ENCODE results near the gene CENPP. TPM values are rescaled to one million over a fixed set of nuclear protein-coding genes. Genes with fewer than 3 reads are reported as not detected.

Gene CENPP
- total RNA-seq, 1 experiment from 2014 or later: 14.3 TPM

DNA sequence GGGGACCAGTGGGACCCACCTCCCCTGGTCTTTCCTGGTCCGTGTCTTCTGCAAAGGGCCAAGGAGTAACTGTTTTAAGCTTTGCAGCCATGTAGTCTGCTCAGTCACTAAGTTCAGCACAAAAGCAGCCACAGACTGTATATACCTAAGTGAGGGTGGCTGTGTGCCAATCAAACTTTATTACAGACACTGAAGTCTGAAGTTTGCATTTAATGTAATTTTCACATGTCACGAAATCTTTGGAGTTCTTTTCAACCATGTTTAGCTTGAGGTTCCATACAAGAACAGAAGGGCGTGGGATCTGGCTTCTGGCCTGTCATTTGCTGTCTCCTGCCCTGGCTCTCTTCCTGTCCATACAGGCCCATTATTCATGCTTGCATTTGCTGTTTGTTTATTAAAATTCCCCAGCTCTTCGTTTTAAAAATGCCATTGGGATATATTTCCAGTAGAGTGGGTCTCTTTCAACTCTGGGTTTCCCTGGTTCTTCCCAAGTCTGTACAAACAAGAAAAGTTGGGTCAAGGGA lies 274.2 kb downstream of the CENPP start:
- peaks cover 10% of the 10 kb centered on the region; the same call in 1 of the 2 replicates for H3K36me3 Mint-ChIP-seq
- H3K27ac Mint-ChIP-seq: no peak overlapping the region; the same call in 1 of the 2 replicates
- H3K4me1 Mint-ChIP-seq: no peaks in the 10 kb centered on the region
- H3K27me3 Mint-ChIP-seq (ENCODE audit: low read depth): no peaks in the 10 kb centered on the region
- TF ChIP-seq MXD4 (CRISPR knock-in tag; IDR thresholded peaks at IDR 0.05; ENCODE audit: borderline replicate concordance) (no peak), NFATC4 (CRISPR knock-in tag; IDR thresholded peaks at IDR 0.05) (no peak), OVOL2 (CRISPR knock-in tag; IDR thresholded peaks at IDR 0.05; ENCODE audit: borderline replicate concordance) (no peak), CBFB (CRISPR knock-in tag; IDR thresholded peaks at IDR 0.05; ENCODE audit: low read depth) (no peak), FOXJ3 (CRISPR knock-in tag; IDR thresholded peaks at IDR 0.05; ENCODE audit: borderline replicate concordance) (no peak)
- TF ChIP-seq, protein P1, sequence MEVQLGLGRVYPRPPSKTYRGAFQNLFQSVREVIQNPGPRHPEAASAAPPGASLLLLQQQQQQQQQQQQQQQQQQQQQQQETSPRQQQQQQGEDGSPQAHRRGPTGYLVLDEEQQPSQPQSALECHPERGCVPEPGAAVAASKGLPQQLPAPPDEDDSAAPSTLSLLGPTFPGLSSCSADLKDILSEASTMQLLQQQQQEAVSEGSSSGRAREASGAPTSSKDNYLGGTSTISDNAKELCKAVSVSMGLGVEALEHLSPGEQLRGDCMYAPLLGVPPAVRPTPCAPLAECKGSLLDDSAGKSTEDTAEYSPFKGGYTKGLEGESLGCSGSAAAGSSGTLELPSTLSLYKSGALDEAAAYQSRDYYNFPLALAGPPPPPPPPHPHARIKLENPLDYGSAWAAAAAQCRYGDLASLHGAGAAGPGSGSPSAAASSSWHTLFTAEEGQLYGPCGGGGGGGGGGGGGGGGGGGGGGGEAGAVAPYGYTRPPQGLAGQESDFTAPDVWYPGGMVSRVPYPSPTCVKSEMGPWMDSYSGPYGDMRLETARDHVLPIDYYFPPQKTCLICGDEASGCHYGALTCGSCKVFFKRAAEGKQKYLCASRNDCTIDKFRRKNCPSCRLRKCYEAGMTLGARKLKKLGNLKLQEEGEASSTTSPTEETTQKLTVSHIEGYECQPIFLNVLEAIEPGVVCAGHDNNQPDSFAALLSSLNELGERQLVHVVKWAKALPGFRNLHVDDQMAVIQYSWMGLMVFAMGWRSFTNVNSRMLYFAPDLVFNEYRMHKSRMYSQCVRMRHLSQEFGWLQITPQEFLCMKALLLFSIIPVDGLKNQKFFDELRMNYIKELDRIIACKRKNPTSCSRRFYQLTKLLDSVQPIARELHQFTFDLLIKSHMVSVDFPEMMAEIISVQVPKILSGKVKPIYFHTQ (CRISPR knock-in tag; IDR thresholded peaks at IDR 0.05): no peak
- DNase-seq (ENCODE audit: low spot score) (no peak), ATAC-seq (no peak)
- no peak overlapping the region for H3K4me3 Mint-ChIP-seq
- CTCF ChIA-PET: no interaction called here
- POLR2A ChIA-PET: no interaction called here
- peaks cover 14% of the 10 kb centered on the region for H3K9me3 Mint-ChIP-seq

DNA sequence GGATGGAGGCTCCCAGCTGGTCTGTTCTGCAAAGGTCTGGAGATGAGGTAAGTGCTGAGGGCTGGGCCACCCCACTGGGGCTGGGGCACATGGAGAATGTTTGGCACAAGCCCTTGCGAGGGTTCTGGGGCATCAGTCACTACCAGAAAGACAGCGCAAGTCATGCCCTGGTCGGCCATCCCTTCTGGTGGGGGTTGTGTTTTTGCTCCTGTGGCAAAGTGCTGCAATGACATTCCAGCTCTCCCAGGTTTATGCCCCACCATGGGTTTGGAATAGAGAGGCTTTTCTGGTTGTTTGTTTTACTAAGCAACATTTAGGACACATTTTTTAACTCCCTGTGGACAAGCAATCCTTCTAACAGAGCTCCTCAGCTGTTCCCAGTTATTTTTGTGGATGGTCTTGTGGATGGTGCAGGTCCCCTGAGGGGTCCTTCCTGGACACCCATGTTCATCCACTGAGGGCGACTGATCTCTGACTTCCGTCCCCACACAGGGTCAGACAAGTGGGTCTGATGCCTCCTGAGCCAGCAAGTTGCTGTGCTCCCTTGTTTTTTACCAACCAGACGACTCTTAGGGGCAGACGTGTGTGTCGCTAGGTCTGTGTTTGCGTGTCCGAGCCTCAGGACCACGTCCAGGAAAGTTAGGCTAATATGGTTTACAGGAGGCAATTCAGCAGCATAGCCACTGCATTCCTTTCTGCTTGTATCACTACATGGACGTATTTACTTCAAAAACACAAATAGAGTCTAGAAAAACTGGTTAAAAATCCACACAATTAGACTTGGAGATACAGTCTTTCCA lies 274.9 kb downstream of the CENPP start:
- no peaks in the 10 kb centered on the region for H3K27me3 Mint-ChIP-seq (ENCODE audit: low read depth)
- H3K9me3 Mint-ChIP-seq: peaks cover 20% of the 10 kb centered on the region
- no peaks in the 10 kb centered on the region for H3K4me1 Mint-ChIP-seq
- H3K4me3 Mint-ChIP-seq: no peak overlapping the region
- ChIA-PET POLR2A (no interaction called here), CTCF (no interaction called here)
- peak overlapping the region; percentile 4; the same call in 1 of the 2 replicates for H3K27ac Mint-ChIP-seq
- DNase-seq (ENCODE audit: low spot score) (no peak), ATAC-seq (no peak)
- no peak for TF ChIP-seq JAZF1 (CRISPR knock-in tag; IDR thresholded peaks at IDR 0.05)
- TF ChIP-seq, protein P2, sequence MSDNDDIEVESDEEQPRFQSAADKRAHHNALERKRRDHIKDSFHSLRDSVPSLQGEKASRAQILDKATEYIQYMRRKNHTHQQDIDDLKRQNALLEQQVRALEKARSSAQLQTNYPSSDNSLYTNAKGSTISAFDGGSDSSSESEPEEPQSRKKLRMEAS (CRISPR knock-in tag; IDR thresholded peaks at IDR 0.05): no peak
- TF ChIP-seq, protein P3, sequence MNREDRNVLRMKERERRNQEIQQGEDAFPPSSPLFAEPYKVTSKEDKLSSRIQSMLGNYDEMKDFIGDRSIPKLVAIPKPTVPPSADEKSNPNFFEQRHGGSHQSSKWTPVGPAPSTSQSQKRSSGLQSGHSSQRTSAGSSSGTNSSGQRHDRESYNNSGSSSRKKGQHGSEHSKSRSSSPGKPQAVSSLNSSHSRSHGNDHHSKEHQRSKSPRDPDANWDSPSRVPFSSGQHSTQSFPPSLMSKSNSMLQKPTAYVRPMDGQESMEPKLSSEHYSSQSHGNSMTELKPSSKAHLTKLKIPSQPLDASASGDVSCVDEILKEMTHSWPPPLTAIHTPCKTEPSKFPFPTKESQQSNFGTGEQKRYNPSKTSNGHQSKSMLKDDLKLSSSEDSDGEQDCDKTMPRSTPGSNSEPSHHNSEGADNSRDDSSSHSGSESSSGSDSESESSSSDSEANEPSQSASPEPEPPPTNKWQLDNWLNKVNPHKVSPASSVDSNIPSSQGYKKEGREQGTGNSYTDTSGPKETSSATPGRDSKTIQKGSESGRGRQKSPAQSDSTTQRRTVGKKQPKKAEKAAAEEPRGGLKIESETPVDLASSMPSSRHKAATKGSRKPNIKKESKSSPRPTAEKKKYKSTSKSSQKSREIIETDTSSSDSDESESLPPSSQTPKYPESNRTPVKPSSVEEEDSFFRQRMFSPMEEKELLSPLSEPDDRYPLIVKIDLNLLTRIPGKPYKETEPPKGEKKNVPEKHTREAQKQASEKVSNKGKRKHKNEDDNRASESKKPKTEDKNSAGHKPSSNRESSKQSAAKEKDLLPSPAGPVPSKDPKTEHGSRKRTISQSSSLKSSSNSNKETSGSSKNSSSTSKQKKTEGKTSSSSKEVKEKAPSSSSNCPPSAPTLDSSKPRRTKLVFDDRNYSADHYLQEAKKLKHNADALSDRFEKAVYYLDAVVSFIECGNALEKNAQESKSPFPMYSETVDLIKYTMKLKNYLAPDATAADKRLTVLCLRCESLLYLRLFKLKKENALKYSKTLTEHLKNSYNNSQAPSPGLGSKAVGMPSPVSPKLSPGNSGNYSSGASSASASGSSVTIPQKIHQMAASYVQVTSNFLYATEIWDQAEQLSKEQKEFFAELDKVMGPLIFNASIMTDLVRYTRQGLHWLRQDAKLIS (CRISPR knock-in tag; IDR thresholded peaks at IDR 0.05; ENCODE audit: borderline replicate concordance): no peak
- TF ChIP-seq, protein P4, sequence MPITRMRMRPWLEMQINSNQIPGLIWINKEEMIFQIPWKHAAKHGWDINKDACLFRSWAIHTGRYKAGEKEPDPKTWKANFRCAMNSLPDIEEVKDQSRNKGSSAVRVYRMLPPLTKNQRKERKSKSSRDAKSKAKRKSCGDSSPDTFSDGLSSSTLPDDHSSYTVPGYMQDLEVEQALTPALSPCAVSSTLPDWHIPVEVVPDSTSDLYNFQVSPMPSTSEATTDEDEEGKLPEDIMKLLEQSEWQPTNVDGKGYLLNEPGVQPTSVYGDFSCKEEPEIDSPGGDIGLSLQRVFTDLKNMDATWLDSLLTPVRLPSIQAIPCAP (CRISPR knock-in tag; IDR thresholded peaks at IDR 0.05): no peak
- TF ChIP-seq ZNF138 (CRISPR knock-in tag; conservative IDR thresholded peaks at IDR 0.05): no peak
- peaks cover 17% of the 10 kb centered on the region for H3K36me3 Mint-ChIP-seq

DNA sequence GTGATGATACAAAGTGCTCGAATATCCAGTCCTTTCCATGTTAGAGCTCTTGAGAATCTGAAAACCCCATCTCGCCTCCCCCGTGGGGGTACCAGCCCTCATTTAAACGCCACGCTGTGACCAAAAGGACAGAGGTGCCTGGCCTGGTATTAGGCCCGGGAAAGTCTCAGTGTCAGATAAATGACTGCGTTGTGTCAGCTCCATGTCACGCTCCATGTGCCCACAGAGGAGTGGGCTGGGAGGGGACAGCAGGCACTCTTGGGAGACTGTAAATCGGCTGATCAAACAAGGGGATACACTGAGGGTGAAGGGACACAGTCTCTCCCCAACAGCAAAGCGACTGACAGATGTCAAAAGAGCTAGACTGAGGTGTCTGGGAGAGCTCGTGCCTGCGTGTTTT lies 275.7 kb downstream of the CENPP start:
- POLR2A ChIA-PET: no interaction called here
- H3K4me3 Mint-ChIP-seq: no peak overlapping the region
- no peaks in the 10 kb centered on the region for H3K27me3 Mint-ChIP-seq (ENCODE audit: low read depth)
- CTCF ChIA-PET: interaction anchor here (1.2 kb wide), 1 partner anchor 99 kb away, joined by 3 read pairs; no protein-coding TSS in a partner anchor
- peaks cover 21% of the 10 kb centered on the region for H3K9me3 Mint-ChIP-seq
- H3K27ac Mint-ChIP-seq: no peak overlapping the region
- H3K36me3 Mint-ChIP-seq: peaks cover 17% of the 10 kb centered on the region
- ATAC-seq (no peak), DNase-seq (ENCODE audit: low spot score) (no peak)
- no peaks in the 10 kb centered on the region for H3K4me1 Mint-ChIP-seq
- TF ChIP-seq, protein P5, sequence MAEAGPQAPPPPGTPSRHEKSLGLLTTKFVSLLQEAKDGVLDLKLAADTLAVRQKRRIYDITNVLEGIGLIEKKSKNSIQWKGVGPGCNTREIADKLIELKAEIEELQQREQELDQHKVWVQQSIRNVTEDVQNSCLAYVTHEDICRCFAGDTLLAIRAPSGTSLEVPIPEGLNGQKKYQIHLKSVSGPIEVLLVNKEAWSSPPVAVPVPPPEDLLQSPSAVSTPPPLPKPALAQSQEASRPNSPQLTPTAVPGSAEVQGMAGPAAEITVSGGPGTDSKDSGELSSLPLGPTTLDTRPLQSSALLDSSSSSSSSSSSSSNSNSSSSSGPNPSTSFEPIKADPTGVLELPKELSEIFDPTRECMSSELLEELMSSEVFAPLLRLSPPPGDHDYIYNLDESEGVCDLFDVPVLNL (CRISPR knock-in tag; IDR thresholded peaks at IDR 0.05; ENCODE audit: borderline replicate concordance, low read depth): no peak
- TF ChIP-seq ZNF317 (CRISPR knock-in tag; IDR thresholded peaks at IDR 0.05; ENCODE audit: borderline replicate concordance, low read depth): no peak
- TF ChIP-seq, protein P2 (CRISPR knock-in tag; IDR thresholded peaks at IDR 0.05): no peak
- TF ChIP-seq, protein P6, sequence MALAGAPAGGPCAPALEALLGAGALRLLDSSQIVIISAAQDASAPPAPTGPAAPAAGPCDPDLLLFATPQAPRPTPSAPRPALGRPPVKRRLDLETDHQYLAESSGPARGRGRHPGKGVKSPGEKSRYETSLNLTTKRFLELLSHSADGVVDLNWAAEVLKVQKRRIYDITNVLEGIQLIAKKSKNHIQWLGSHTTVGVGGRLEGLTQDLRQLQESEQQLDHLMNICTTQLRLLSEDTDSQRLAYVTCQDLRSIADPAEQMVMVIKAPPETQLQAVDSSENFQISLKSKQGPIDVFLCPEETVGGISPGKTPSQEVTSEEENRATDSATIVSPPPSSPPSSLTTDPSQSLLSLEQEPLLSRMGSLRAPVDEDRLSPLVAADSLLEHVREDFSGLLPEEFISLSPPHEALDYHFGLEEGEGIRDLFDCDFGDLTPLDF (CRISPR knock-in tag; IDR thresholded peaks at IDR 0.05): no peak
- TF ChIP-seq NR1H2 (CRISPR knock-in tag; IDR thresholded peaks at IDR 0.05): no peak
- no peak for TF ChIP-seq IRF2 (CRISPR knock-in tag; IDR thresholded peaks at IDR 0.05; ENCODE audit: borderline replicate concordance, low read depth)
- TF ChIP-seq HMGA2 (CRISPR knock-in tag; IDR thresholded peaks at IDR 0.05): no peak
- TF ChIP-seq MYBL2 (CRISPR knock-in tag; IDR thresholded peaks at IDR 0.05): no peak
- TF ChIP-seq, protein P7, sequence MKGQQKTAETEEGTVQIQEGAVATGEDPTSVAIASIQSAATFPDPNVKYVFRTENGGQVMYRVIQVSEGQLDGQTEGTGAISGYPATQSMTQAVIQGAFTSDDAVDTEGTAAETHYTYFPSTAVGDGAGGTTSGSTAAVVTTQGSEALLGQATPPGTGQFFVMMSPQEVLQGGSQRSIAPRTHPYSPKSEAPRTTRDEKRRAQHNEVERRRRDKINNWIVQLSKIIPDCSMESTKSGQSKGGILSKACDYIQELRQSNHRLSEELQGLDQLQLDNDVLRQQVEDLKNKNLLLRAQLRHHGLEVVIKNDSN (CRISPR knock-in tag; IDR thresholded peaks at IDR 0.05): no peak
